ENCODE results near the gene DAP.

Gene DAP

GRCh38 chr5:10689391-10690081, 71.5 kb downstream of the DAP start:
- DNase-seq (ENCODE audit: low read depth) = peak; percentile 75

DNA sequence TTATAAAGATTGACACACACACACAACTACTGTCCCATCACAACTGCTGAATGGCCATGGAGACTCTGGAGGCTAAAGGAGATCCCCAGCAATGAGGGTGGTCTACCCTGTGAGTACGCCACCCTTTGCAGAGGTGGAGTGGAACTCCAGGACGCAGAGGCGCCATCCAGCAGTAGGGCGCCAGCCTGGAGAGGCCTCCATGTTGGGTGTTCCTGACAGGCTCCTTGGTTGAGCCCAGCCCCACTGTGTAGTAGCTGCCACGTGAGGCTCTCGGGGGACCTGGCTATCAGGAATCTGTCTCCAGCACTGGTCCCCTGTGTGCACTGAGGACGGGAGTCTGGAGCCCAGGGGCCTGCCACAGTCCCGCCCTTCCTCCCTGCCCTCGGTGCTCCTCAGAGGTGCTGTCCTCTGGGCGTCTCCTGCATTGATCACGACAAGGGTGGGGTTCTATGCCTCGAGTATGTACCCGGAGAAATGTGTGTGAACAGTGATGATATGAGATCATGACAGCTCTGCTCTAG, 72.3 kb downstream of the DAP start:
- no peak for DNase-seq (ENCODE audit: low read depth)

DNA sequence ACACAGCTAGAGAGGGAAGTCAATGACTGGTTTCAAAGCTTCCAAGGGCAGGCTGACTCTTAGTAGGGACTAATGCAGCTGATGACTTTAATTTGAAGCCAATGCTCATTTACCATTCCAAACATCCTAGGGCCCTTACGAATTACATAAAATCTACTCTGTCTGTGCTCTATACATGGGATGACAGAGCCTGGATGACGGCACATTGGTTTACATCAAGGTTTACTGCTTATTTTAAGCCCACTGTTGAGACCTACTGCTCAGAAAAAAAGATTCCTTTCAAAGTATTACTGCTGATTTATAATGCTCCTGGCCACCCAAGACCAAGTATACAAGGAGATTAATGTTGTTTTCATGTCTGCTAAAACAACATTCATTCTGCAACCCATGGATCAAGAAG, 74.1 kb downstream of the DAP start:
- DNase-seq (ENCODE audit: low read depth) = no peak

- no peak for DNase-seq (ENCODE audit: low read depth)
These were observed 75.9 kb downstream of the DAP start for GRCh38 chr5:10685115-10685521.

GRCh38 chr5:10684303-10685086, 76.5 kb downstream of the DAP start:
- no peak for DNase-seq (ENCODE audit: low read depth)

GRCh38 chr5:10682801-10683525, 78.1 kb downstream of the DAP start:
- DNase-seq (ENCODE audit: low read depth) = no peak

DNA sequence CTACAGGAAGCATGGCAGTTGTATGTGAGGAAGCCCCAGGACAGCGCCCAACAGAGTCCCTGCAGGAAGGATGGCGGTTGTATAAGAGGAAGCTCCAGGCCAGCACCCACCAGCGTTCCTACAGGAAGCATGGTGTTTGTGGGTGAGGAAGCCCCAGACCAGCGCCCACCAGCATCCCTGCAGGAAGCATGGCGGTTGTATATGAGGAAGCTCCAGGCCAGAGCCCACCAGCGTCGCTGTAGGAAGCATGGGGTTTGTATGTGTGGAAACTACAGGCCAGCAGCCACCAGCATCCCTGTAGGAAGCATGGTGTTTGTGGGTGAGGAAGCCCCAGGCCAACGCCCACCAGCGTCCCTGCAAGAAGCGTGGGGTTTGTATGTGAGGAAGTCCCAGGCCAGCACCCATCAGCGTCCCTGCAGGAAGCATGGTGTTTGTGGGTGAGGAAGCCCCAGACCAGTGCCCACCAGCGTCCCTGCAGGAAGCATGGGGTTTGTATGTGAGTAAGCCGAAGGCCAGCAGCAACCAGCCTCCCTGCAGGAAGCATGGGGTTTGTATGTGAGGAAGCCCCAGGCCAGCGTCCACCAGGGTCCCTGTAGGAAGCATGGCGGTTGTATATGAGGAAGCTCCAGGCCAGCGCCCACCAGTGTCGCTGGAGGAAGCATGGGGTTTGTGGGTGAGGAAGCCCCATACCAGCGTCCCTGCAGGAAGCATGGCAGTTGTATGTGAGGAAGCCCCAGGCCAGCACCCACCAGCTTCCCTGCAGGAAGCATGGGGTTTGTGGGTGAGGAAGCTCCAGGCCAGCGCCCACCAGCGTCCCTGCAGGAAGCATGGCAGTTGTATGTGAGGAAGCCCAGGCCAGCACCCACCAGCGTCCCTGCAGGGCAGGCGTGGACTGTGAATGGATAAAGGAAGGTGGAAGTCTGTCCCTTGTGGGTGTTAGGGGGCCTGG, 79.0 kb downstream of the DAP start:
- DNase-seq (ENCODE audit: low read depth) = no peak

DNA sequence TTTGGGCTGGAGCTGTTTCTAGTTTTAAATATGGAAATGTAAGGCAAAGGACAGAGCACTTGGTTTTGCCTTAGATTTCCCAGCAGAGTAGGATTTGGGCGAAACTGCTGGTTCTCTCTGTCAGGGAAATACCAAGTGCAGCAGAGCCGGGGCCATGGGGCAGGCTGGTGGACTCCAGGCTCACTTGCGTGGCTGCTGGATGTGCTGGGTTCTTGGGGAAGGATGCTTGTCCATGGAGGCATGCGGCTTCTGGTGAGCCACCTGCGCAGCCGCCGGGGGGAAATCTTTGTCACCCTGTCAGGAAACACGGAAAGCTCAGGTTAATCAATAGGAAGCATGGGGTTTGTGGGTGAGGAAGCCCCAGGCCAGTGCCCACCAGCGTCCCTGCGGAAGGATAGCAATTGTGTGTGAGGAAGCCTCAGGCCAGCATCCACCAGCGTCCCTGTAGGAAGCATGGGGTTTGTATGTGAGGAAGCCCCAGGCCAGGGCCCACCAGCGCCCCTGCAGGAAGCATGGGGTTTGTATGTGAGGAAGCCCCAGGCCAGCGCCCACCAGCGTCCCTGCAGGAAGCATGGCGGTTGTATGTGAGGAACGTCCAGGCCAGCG, 80.1 kb downstream of the DAP start:
- no peak for DNase-seq (ENCODE audit: low read depth)

DNA sequence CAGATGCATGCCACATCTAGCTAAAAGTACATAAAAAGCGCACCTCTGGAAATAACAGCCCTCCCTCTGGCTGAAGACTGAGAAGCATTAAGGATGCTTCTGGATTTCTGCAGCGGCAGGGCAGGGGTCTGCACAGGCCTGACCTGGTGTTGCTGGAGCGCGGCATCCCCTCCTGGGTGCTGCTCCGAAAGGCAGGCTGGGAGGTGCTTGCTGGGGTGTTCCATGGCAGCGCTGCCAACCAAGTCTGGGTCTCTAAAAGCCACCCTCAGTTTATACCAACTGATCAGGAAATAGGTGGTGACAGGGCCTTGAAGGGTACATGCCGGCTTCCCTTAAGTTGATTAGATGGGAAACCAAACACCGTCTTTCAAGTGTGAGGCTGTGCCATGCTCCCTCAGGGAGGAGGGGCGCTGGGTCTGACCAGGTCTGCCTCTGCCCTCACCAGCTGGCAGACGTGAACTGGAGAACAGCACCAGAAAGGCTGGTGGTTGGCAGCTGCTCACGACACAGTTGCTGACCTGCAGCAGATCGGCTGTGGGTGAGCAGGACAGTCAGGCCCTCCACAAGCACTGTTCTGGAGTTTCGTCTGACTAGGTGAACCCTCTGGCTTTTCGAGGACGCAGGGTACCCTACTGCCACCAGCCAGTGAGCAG, 81.6 kb downstream of the DAP start:
- no peak for DNase-seq (ENCODE audit: low read depth)

- peak; percentile 95 for DNase-seq (ENCODE audit: low read depth)
These were observed 82.8 kb downstream of the DAP start for GRCh38 chr5:10678244-10678643.

GRCh38 chr5:10677533-10677932, 83.5 kb downstream of the DAP start:
- DNase-seq (ENCODE audit: low read depth) = no peak

GRCh38 chr5:10676946-10677345, 84.1 kb downstream of the DAP start:
- no peak for DNase-seq (ENCODE audit: low read depth)

DNA sequence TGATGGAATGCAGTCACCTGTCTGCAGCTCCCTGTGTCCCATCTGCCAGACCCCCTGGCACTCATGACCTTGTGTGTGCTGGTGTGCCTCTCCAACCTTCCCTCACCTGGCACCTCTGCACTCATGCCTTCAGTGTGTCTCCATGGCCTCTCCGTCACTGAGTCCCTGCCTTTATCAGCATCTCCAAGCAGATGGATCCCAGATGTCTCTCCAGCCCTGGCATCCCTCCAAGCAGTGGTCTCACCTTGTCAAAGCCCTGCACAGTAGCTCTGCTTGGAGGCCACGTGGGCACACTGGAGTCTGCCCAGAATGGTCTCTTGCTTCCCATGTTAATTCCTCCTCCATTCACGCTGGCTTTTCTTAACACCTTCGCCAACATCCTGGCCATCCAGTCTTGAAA, 84.8 kb downstream of the DAP start:
- no peak for DNase-seq (ENCODE audit: low read depth)

GRCh38 chr5:10675177-10675700, 85.8 kb downstream of the DAP start:
- DNase-seq (ENCODE audit: low read depth) = no peak

DNA sequence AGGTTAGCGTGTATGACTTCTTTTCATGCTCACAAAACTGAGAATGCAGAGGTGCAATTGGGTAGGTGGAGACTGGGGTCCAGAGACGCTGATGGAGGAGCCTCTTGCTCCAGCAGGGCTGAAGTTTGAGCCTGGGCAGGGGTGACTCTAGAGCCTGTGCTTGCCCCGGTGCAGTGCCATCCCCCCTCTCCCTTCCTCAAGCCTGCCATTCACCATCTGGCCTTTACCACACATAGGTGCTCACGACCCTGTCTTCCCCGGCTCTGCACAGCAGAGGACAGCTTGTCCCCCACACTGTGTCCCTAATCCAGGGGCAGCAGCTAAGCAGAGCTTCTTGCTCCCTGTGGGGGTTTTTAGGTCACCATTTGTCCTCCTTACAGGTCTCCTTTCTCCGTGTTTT, 86.5 kb downstream of the DAP start:
- DNase-seq (ENCODE audit: low read depth) = no peak

DNA sequence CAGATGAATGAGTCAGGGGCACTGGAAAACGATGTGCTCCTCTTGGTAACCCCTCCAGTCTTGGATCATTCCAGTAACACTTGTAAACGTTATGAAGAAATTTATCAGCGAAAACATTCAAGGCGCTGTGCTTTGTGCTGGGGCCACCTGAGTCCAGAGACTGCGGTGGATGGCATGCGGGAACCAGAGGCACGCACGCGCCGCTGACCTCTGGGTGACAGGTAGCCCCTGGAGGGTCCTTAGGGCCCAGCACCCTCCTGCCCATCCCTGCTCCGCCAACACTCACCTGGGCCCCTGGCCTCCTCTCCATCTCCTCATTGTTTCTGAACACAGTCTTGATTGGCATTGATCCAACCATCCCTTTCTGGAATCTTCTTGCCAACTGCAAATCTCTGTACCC, 86.9 kb downstream of the DAP start:
- no peak for DNase-seq (ENCODE audit: low read depth)

- DNase-seq (ENCODE audit: low read depth) = no peak
These were observed 87.6 kb downstream of the DAP start for GRCh38 chr5:10673407-10673806.

DNA sequence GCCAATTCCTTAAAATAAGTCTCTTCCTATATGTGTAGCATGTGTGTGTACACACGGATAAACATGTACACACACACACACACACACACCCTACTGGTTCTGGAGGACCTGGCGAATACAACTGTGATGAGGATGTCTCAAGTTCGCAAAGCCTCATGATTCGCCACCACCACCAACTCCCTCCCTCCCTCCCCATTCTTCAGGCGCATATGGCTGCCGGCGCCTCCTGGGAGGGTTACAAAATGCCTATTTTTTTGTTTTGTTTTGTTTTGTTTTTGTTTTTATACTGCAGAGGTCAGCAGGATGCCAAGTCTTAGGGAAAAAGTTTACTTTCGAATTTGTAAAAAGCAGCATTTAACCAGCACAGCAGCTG, 88.0 kb downstream of the DAP start:
- DNase-seq (ENCODE audit: low read depth) = no peak

GRCh38 chr5:10672146-10673016, 88.7 kb downstream of the DAP start:
- no peak for DNase-seq (ENCODE audit: low read depth)
